ENCODE data around the gene LIN37. TPM values are rescaled to one million over a fixed set of nuclear protein-coding genes. Genes with fewer than 3 reads are reported as not detected.

Gene LIN37
- total RNA-seq, 1 experiment from 2014 or later, result 5.9 TPM

- DNase-seq, result no peak
- Histone ChIP-seq H3K14ac (ENCODE audit: insufficient read depth, low read length) (no peak overlapping the region; the same call in 1 of the 2 replicates), H3K4ac (ENCODE audit: low read depth, low read length) (no peak overlapping the region), H3K27ac (ENCODE audit: insufficient read length, low read depth, low read length) (no peak overlapping the region), H3K79me2 (ENCODE audit: insufficient read depth, low read length) (no peaks in the 10 kb centered on the region), H3K4me1 (ENCODE audit: insufficient read depth, low read length) (no peaks in the 10 kb centered on the region), H4K20me1 (ENCODE audit: control insufficient read depth, insufficient read depth, insufficient read length) (no peaks in the 10 kb centered on the region), H2BK5ac (ENCODE audit: insufficient read length, low read length) (no peak overlapping the region), H3K79me1 (ENCODE audit: insufficient read depth, low read depth, low read length, poor library complexity, severe bottlenecking) (no peaks in the 10 kb centered on the region), H4K5ac (ENCODE audit: insufficient read length, low read depth, low read length) (no peak overlapping the region), H3K4me2 (ENCODE audit: insufficient read depth, insufficient read length, low read length) (no peak overlapping the region), H3K9me3 (ENCODE audit: control insufficient read depth, low read depth, low read length) (no peaks in the 10 kb centered on the region), H3K27me3 (ENCODE audit: insufficient read depth, low read length) (no peaks in the 10 kb centered on the region), H3K9ac (ENCODE audit: extremely low read depth, insufficient read length, low read length) (no peak overlapping the region), H2BK20ac (ENCODE audit: low read depth, low read length, poor library complexity, severe bottlenecking) (no peak overlapping the region), H3K18ac (ENCODE audit: insufficient read length, low read depth, low read length) (no peak overlapping the region), H2AFZ (ENCODE audit: low read length) (no peak overlapping the region), H2AK5ac (ENCODE audit: insufficient read length, low read length) (no peak overlapping the region), H3K56ac (ENCODE audit: insufficient read length, low read depth, low read length) (no peak overlapping the region), H4K8ac (replicated peaks; ENCODE audit: insufficient read length, low read depth, low read length) (no peak overlapping the region), H3T11ph (ENCODE audit: low read length) (no peak overlapping the region), H4K91ac (ENCODE audit: insufficient read length, low read depth, low read length) (no peak overlapping the region), H2BK15ac (ENCODE audit: low read depth, low read length) (no peak overlapping the region), H2BK120ac (ENCODE audit: low read depth, low read length, poor library complexity, severe bottlenecking) (no peak overlapping the region), H2BK12ac (ENCODE audit: insufficient read length, low read depth, low read length) (no peak overlapping the region), H3K23me2 (ENCODE audit: insufficient read length, low read depth, low read length, poor library complexity, severe bottlenecking) (peaks cover 7% of the 10 kb centered on the region), H3K23ac (ENCODE audit: insufficient read length, low read depth, low read length) (no peak overlapping the region)
- peaks cover 0 to 8% (median 2%) of the 10 kb centered on the region in 3 experiments; a peak in 1 of 7 replicates for H3K36me3 Mint-ChIP-seq (ENCODE audit: insufficient read depth in 1 of 3, low read depth in 3 of 3)
- H3K4me1 Mint-ChIP-seq, result peaks cover 26 to 39% of the 10 kb centered on the region in 2 experiments
- no peak for TF ChIP-seq CTCF (conservative IDR thresholded peaks at IDR 0.05)
- WGBS (ENCODE audit: extremely low coverage, insufficient read length, low lambda C conversion rate), result no CpG with 5 or more reads among the region's 12 CpGs
- H3K27ac Mint-ChIP-seq, result no peak overlapping the region
- H3K27me3 Mint-ChIP-seq (ENCODE audit: low read depth), result peaks cover 6% of the 10 kb centered on the region
- peak overlapping the region in 1 of 2 experiments; percentile 61; a peak in 2 of 5 replicates for H3K4me3 Mint-ChIP-seq
- H3K9me3 Mint-ChIP-seq, result no peaks in the 10 kb centered on the region; a peak in 1 of 5 replicates
These were observed 34.2 kb downstream of the LIN37 start for GRCh38 chr19:35782589-35782988.

All from H9 (cell line).